Suprapubic skin (tissue), 4 donors: ENCODE measurements around the gene GLCE. TPM values are rescaled to one million over a fixed set of nuclear protein-coding genes. Genes with fewer than 3 reads are reported as not detected.

Source experiments
- DNase-seq, 2 donors: peaks; one replicate each; pipeline ENCODE4 v3.0.0-alpha.2; 2019; ENCODE audit warnings: low spot score in 2 of 2
- H3K27ac ChIP-seq: fragments of 200-600 bp; sonication (generic); one replicate; pipeline ENCODE4 v1.5.1; 2019
- H3K27me3 ChIP-seq: fragments of 200-600 bp; sonication (generic); one replicate; pipeline ENCODE4 v1.5.1; 2019
- H3K36me3 ChIP-seq: fragments of 200-600 bp; sonication (generic); one replicate; pipeline ENCODE4 v1.5.1; 2019
- H3K4me1 ChIP-seq: fragments of 200-600 bp; sonication (generic); one replicate; pipeline ENCODE4 v1.5.1; 2019
- H3K4me3 ChIP-seq: fragments of 200-600 bp; sonication (generic); one replicate; pipeline ENCODE4 v1.5.1; 2019; ENCODE audit warnings: mild to moderate bottlenecking
- H3K9me3 ChIP-seq: fragments of 200-600 bp; sonication (generic); one replicate; pipeline ENCODE4 v1.5.1; 2019
- EP300 ChIP-seq: sonication (generic); formaldehyde crosslinking; IDR thresholded peaks from one replicate; pipeline ENCODE4 v1.6.1; 2017; ENCODE audit warnings: antibody characterized with exemption
- POLR2A ChIP-seq, 2 donors: fragments of 450-650 bp; IDR thresholded peaks; one replicate each; pipeline ENCODE4 v1.6.1; 2017; ENCODE audit warnings: antibody characterized with exemption in 2 of 2, mild to moderate bottlenecking in 2 of 2, moderate library complexity in 2 of 2
- POLR2AphosphoS5 ChIP-seq, 3 donors: sonication (generic); formaldehyde crosslinking; IDR thresholded peaks; one replicate each; pipeline ENCODE4 v1.6.1; 2017; ENCODE audit warnings: antibody characterized with exemption in 3 of 3
- WGBS: methylation state at CpG from one replicate; pipeline ENCODE4 v1.1.5; 2018; 5-methylcytosine and 5-hydroxymethylcytosine counted together
- total RNA-seq, 4 donors: library from RNA; depleted of rRNA; stranded (reverse); fragments of >200 nt; gene quantifications; one replicate each; pipeline ENCODE4 v1.1.0, GENCODE V29; 2016
- TF ChIP-seq, protein P1 (sequence below), 2 donors: fragments of 200-600 bp in 1 of 2; fragments of 450-650 bp in 1 of 2; sonication (generic) in 1 of 2; IDR thresholded peaks; one replicate each; pipeline ENCODE4 v1.5.1; 2016 to 2019; ENCODE audit warnings: antibody characterized with exemption in 2 of 2, mild to moderate bottlenecking in 1 of 2, moderate library complexity in 1 of 2

Gene GLCE
- total RNA-seq, 4 donors from 2014 or later, result 16.1 to 18.9 (median 16.9) TPM

DNA sequence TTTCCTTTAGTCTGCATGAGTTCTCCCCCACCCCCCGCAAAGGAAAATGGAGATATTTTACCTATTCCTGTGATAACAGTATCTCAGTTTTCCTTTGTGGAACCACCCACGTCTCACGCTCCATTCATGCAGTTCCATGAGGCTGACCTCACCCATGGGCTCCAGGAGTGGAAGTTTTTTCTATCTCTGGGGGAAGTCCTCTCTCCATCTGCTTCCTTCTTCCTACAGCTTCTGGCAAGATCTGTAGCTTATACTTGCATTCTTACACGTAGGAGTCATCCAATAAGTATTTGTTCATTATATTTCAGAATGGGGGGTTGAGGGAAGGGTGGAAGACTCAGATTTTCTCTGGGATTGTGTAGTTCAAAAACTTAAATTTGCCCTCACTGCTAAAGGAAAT lies 5.8 kb upstream of the GLCE start:
- TF ChIP-seq POLR2AphosphoS5 (IDR thresholded peaks at IDR 0.05), result no peak
- TF ChIP-seq, protein P1, sequence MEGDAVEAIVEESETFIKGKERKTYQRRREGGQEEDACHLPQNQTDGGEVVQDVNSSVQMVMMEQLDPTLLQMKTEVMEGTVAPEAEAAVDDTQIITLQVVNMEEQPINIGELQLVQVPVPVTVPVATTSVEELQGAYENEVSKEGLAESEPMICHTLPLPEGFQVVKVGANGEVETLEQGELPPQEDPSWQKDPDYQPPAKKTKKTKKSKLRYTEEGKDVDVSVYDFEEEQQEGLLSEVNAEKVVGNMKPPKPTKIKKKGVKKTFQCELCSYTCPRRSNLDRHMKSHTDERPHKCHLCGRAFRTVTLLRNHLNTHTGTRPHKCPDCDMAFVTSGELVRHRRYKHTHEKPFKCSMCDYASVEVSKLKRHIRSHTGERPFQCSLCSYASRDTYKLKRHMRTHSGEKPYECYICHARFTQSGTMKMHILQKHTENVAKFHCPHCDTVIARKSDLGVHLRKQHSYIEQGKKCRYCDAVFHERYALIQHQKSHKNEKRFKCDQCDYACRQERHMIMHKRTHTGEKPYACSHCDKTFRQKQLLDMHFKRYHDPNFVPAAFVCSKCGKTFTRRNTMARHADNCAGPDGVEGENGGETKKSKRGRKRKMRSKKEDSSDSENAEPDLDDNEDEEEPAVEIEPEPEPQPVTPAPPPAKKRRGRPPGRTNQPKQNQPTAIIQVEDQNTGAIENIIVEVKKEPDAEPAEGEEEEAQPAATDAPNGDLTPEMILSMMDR (IDR thresholded peaks at IDR 0.05), result no peak
- no peak for TF ChIP-seq EP300
- no peak for TF ChIP-seq POLR2A (IDR thresholded peaks at IDR 0.05)
- Histone ChIP-seq H3K4me1 (peaks cover 3% of the 10 kb centered on the region), H3K36me3 (no peaks in the 10 kb centered on the region), H3K9me3 (no peaks in the 10 kb centered on the region), H3K4me3 (no peak overlapping the region), H3K27ac (no peak overlapping the region), H3K27me3 (peaks cover 8% of the 10 kb centered on the region)
- DNase-seq, result no peak
- whole genome bisulfite sequencing, result 53% methylated on average over 4 of the region's 4 CpGs

DNA sequence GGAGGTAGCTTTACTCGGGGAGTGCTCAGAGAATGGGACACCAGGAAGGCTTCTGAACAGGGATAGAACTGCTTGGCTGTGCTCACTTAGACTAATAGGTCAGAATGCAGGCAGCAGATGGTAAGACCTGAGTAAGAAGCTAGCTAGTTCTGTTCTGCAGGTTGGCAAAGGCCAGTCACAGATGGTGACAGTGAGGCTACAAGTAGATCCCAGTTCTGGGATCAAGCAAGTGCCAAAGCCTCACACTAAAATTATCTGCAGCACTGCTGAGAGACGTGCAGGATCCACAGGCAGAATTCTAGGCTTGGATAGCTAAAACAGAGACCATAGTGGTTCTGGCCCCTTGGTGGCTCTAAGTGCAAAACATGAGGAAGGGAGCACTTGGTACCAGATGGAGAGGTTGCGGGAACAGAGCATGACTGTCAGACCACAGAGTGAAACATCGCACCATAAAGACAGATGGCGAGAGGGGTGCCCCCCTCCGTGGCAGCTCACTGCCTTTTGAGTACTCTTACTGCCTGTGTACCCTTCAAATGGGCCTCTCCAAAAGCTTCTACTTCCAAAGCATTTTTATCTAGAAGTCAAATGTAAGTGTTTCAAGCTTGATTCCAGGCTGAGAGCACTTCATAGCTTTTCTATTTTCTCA lies 3.6 kb upstream of the GLCE start:
- 69% methylated on average over 6 of the region's 6 CpGs for WGBS
- H3K4me3 ChIP-seq, result no peak overlapping the region
- H3K27ac ChIP-seq, result no peak overlapping the region
- H3K36me3 ChIP-seq, result no peaks in the 10 kb centered on the region
- no peaks in the 10 kb centered on the region for H3K9me3 ChIP-seq
- TF ChIP-seq EP300, result no peak
- TF ChIP-seq, protein P1 (IDR thresholded peaks at IDR 0.05), result no peak
- TF ChIP-seq POLR2AphosphoS5 (IDR thresholded peaks at IDR 0.05), result no peak
- no peak for TF ChIP-seq POLR2A (IDR thresholded peaks at IDR 0.05)
- no peaks in the 10 kb centered on the region for H3K27me3 ChIP-seq
- H3K4me1 ChIP-seq, result peaks cover 8% of the 10 kb centered on the region
- no peak for DNase-seq

DNA sequence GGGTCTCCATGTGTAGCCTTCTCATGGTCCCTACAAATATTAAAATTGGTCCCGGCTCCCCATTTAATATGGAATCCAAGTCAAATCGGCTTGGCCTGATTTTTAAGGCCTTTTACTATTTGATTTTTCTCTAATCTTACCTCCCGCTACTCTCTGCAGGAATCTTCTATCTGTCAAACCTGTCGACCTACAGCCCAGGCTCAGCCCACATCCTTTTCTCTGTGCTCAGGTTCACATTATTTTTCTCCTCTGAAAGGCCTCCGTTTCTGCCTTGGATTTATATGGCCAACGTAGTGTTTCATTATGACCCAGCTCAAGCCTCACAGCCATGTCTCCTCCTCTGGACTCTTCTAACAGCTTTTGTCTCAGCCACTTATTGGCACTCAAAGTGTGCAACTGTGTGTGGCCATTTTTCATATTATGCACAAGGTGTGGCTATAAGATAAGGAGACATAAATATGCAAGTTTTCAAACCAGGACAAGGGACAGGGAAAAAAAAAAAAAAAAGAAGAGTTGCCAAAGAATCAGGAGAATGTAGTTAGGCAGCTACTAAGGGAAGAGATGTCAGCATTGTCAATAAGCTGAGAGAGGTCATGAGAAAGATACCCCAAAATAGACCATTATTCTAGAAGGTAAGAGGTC lies 2.1 kb upstream of the GLCE start:
- H3K27me3 ChIP-seq, result no peaks in the 10 kb centered on the region
- no peak for DNase-seq
- WGBS, result 85% methylated on average over 6 of the region's 6 CpGs
- peaks cover 15% of the 10 kb centered on the region for H3K4me1 ChIP-seq
- no peaks in the 10 kb centered on the region for H3K9me3 ChIP-seq
- no peak overlapping the region for H3K4me3 ChIP-seq
- TF ChIP-seq POLR2AphosphoS5 (IDR thresholded peaks at IDR 0.05) (no peak), EP300 (no peak), POLR2A (IDR thresholded peaks at IDR 0.05) (no peak)
- TF ChIP-seq, protein P1 (IDR thresholded peaks at IDR 0.05), result no peak
- no peaks in the 10 kb centered on the region for H3K36me3 ChIP-seq
- H3K27ac ChIP-seq, result no peak overlapping the region

DNA sequence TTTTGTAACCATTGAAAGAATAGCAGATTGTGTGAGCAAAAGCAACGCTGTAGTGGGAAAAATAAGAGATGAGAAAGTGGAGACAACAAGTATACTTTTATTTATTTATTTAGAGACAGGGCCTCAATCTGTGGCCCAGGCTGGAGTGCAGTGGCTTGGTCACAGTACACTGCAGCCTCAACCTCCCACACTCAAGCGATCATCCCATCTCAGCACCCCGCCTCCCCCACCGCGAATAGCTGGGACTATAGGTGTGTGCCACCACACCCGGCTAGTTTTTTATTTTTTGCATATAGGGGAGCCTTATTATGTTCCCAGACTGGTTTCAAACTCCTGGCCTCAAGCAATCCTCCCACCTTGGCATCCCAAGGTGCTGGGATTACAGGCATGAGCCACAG lies 1.6 kb upstream of the GLCE start:
- Histone ChIP-seq H3K4me1 (peaks cover 15% of the 10 kb centered on the region), H3K9me3 (no peaks in the 10 kb centered on the region), H3K27me3 (no peaks in the 10 kb centered on the region), H3K27ac (no peak overlapping the region), H3K36me3 (no peaks in the 10 kb centered on the region), H3K4me3 (no peak overlapping the region)
- DNase-seq, result no peak
- no peak for TF ChIP-seq POLR2A (IDR thresholded peaks at IDR 0.05)
- no peak for TF ChIP-seq POLR2AphosphoS5 (IDR thresholded peaks at IDR 0.05)
- TF ChIP-seq, protein P1 (IDR thresholded peaks at IDR 0.05), result no peak
- TF ChIP-seq EP300, result no peak
- 78% methylated on average over 6 of the region's 6 CpGs for WGBS

DNA sequence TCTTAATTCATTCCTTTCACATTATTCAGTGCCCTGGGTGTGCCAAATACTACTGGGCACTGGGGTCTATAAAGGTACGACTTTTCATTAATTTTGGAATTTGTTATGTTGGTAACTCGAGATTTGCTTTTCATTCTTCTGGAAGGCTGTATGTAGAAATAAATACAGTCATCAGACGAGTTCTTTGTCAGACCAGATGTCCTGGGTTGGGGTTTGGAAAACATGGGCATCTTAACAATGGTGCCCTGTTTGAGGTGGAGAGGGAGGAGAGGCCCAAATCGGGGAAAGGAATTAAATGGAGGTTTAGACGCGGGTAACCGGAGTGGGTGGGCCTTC lies 662 bp upstream of the GLCE start:
- Histone ChIP-seq H3K27ac (peak overlapping the region; percentile 61), H3K4me3 (peak overlapping the region; percentile 72), H3K4me1 (peaks cover 15% of the 10 kb centered on the region), H3K27me3 (no peaks in the 10 kb centered on the region), H3K36me3 (no peaks in the 10 kb centered on the region), H3K9me3 (no peaks in the 10 kb centered on the region)
- DNase-seq, result no peak
- 25% methylated on average over 7 of the region's 7 CpGs for WGBS
- TF ChIP-seq POLR2AphosphoS5 (IDR thresholded peaks at IDR 0.05) (no peak), EP300 (no peak), POLR2A (IDR thresholded peaks at IDR 0.05) (no peak)
- TF ChIP-seq, protein P1 (IDR thresholded peaks at IDR 0.05), result no peak
